Upper lobe of right lung (tissue), 1 donor: ENCODE data around the gene SLC23A1. TPM values are rescaled to one million over a fixed set of nuclear protein-coding genes. Genes with fewer than 3 reads are reported as not detected.

ENCODE experiments used
- ATAC-seq: fragments of 200-7000 bp; cut with Tn5 transposase; one replicate; pipeline ENCODE4 v1.9.1; 2020; ENCODE audit warnings: mild to moderate bottlenecking, moderate library complexity
- DNase-seq: peaks from one replicate; pipeline ENCODE4 v3.0.0-alpha.2; 2020
- H3K27ac ChIP-seq: fragments of 200-600 bp; one replicate; pipeline ENCODE4 v1.8.0; 2022
- H3K27me3 ChIP-seq: fragments of 200-600 bp; one replicate; pipeline ENCODE4 v1.8.0; 2022; ENCODE audit warnings: mild to moderate bottlenecking
- H3K36me3 ChIP-seq: fragments of 200-600 bp; one replicate; pipeline ENCODE4 v1.8.0; 2022
- H3K4me1 ChIP-seq: fragments of 200-600 bp; one replicate; pipeline ENCODE4 v1.8.0; 2022
- H3K4me3 ChIP-seq: fragments of 200-600 bp; one replicate; pipeline ENCODE4 v1.8.0; 2022; ENCODE audit warnings: mild to moderate bottlenecking
- H3K9me3 ChIP-seq: fragments of 200-600 bp; one replicate; pipeline ENCODE4 v1.8.0; 2022
- CTCF ChIP-seq: fragments of 200-600 bp; IDR thresholded peaks from one replicate; pipeline ENCODE4 v1.8.0; 2022; ENCODE audit warnings: antibody characterized with exemption
- intact Hi-C: fragments of 100-400 bp; cut with DNase I; formaldehyde crosslinking; loops from one replicate; pipeline ENCODE4 v1.11.0; 2022
- total RNA-seq: library from RNA; stranded (reverse); fragmentation: NEBNext Ultra II Directional; extraction: Animal tissue kit (Norgen Biotek cat#: 25700); gene quantifications from one replicate; pipeline ENCODE4 v1.2.1, GENCODE V29; 2021
- donor health status: DM: no; HTN: yes; CAD: no; lungs with severe emphysema.

The SLC23A1 gene
- total RNA-seq, 1 donor from 2014 or later = not detected

- no peak overlapping the region for H3K4me3 ChIP-seq
- no peaks in the 10 kb centered on the region for H3K9me3 ChIP-seq
- TF ChIP-seq CTCF = no peak
- DNase-seq (peak; percentile 19), ATAC-seq (no peak)
- H3K27me3 ChIP-seq = no peaks in the 10 kb centered on the region
- peaks cover 4% of the 10 kb centered on the region for H3K36me3 ChIP-seq
- H3K4me1 ChIP-seq = no peaks in the 10 kb centered on the region
- no peak overlapping the region for H3K27ac ChIP-seq
- intact Hi-C loops = no loop called here
Observed at GRCh38 chr5:139377226-139377625, 5.9 kb downstream of the SLC23A1 start.

GRCh38 chr5:139376364-139376763 lies 6.7 kb downstream of the SLC23A1 start:
- Histone ChIP-seq H3K9me3 (no peaks in the 10 kb centered on the region), H3K36me3 (peaks cover 13% of the 10 kb centered on the region), H3K4me1 (no peaks in the 10 kb centered on the region), H3K4me3 (no peak overlapping the region), H3K27me3 (no peaks in the 10 kb centered on the region), H3K27ac (no peak overlapping the region)
- TF ChIP-seq CTCF = no peak
- DNase-seq = no peak
- no peak for ATAC-seq
- intact Hi-C loops = no loop called here

GRCh38 chr5:139374909-139375308 lies 8.2 kb downstream of the SLC23A1 start:
- H3K27ac ChIP-seq = no peak overlapping the region
- no peaks in the 10 kb centered on the region for H3K4me1 ChIP-seq
- peak; percentile 18 for DNase-seq
- H3K9me3 ChIP-seq = no peaks in the 10 kb centered on the region
- no peak overlapping the region for H3K4me3 ChIP-seq
- TF ChIP-seq CTCF = no peak
- intact Hi-C loops = no loop called here
- no peaks in the 10 kb centered on the region for H3K27me3 ChIP-seq
- ATAC-seq = no peak
- H3K36me3 ChIP-seq = peaks cover 26% of the 10 kb centered on the region

GRCh38 chr5:139371482-139372435 lies 11.3 kb downstream of the SLC23A1 start:
- TF ChIP-seq CTCF = no peak
- no peak overlapping the region for H3K27ac ChIP-seq
- no peaks in the 10 kb centered on the region for H3K27me3 ChIP-seq
- no peaks in the 10 kb centered on the region for H3K9me3 ChIP-seq
- H3K4me1 ChIP-seq = no peaks in the 10 kb centered on the region
- ATAC-seq (peak; percentile 22), DNase-seq (no peak)
- intact Hi-C loops = no loop called here
- H3K36me3 ChIP-seq = peaks cover 56% of the 10 kb centered on the region
- H3K4me3 ChIP-seq = no peak overlapping the region

GRCh38 chr5:139369181-139369580 lies 13.9 kb downstream of the SLC23A1 start:
- H3K4me3 ChIP-seq = no peak overlapping the region
- DNase-seq (no peak), ATAC-seq (no peak)
- H3K9me3 ChIP-seq = no peaks in the 10 kb centered on the region
- intact Hi-C loops = no loop called here
- no peaks in the 10 kb centered on the region for H3K27me3 ChIP-seq
- peaks cover 82% of the 10 kb centered on the region for H3K36me3 ChIP-seq
- no peak for TF ChIP-seq CTCF
- H3K4me1 ChIP-seq = no peaks in the 10 kb centered on the region
- no peak overlapping the region for H3K27ac ChIP-seq
